ENCODE measurements around the gene POFUT1.
"Not testable (repeated sequence)": the region's sequence is repeated elsewhere in the genome, so short reads cannot be mapped to it uniquely, and the experiment has no call there.

The POFUT1 gene

DNA sequence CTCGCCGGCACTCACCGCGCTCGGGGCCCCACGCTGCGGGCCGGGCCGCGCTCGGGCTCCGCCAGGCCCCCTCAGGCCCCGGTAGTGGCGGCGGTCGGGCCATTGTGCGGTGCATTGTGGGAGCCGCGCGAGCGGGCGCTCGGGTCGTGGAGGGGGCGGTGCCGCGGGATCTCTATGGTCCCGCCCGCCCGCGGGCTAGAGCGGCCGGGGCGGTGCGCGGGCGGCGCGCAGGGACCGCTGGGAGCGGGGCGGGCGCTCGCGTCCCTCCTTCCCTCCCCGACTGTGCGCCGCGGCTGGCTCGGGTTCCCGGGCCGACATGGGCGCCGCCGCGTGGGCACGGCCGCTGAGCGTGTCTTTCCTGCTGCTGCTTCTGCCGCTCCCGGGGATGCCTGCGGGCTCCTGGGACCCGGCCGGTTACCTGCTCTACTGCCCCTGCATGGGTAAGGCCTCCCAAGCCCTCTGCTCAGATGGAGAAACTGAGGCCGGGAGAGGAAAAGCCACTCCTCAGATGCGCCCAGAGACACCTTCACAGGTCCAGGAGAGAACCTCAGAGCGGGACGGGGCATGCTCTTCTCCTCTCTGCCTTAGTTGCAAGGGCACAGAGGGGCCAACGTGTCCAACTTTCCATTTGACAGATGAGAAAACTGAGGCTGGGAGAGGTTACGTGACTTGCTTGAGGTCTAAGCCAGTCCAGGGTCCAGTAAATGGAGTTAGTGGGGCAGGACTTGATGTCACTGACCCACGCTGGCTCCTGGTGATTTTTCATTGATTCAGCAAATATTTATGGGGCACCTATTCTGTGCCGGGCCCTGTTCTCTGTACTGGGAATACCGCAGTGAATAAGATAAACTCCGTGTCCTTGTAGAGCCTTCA lies at the start of gene POFUT1, which contains the start of gene PLAGL2:
POFUT1 (plus strand) TSS at position 255 of the 873 bp plus-strand sequence; CDS start at position 317, 62 bp downstream.
PLAGL2 (minus strand) TSS at position 118 of the 873 bp plus-strand sequence. CDS start 5,565 bp downstream, outside the sequence.
- peak; percentile 25 to 92 (median 77) for DNase-seq

DNA sequence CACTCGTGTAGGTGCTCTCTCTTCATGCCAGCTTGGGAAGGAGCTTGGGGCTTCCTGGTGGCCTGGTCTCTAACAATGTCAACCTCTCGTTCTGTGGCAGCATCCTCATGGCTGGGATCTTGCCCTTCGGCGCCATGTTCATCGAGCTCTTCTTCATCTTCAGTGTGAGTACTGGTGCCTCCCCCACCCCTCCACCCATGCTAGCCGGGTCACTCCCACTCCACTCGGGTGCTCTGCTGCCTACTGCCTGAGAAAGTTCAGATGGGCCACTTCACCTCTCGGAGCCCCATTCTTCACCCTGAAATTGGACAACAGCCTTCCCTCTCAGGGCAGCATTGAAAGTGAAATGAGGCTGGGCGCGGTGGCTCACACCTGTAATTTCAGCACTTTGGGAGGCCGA lies 49.3 kb upstream of the POFUT1 start:
- DNase-seq, result no peak

DNA sequence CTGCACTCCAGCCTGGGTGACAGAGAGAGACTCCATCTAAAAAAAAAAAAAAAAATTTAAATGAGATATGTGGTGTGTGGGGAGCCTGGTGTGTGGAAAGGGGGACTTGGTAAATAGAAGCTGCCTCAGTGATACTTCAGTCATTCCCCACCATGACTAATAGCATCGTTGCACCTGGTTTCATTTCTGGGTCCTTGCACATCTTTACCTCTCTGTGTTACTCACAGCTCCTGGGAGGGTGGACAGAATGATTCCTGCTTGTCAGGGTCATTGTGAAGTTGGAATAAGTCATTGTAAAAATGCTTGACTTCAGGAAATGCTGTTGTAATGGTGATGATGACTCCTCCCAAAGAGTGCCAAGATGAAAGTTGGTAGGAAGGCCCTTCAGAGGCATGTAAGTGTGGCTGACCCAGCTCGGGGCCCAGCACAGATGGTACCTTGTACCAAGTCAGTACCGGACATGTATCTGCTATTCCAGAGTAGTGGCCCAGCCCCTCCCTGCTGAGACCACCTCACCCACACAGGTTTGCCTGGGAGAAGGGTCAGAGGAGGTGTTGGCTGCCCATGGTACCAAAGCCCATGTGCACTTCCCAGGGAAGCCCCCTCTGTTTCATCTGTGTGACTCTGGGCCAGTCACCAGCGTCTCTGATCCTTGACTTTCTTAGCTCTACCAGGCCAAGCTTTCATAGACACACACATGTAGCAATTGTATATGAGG lies 48.6 kb upstream of the POFUT1 start:
- DNase-seq, result no peak

DNA sequence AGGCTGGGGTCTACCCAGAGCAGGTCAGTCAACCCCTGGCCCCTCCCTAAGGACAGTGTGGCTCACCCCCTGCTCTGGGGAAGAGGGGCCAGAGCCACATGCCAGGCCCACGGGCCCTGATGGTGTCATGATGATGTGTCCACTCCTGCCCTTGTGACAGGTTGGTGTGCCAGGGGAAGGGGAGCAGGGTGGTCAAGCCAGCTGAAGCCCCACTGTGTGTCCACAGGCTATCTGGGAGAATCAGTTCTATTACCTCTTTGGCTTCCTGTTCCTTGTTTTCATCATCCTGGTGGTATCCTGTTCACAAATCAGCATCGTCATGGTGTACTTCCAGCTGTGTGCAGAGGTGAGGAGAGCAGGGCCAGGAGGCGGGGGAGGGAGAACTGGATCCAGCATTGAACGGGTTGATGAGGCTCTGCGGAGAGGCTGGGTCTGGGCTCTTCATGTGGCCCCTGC lies 47.9 kb upstream of the POFUT1 start:
- no peak for DNase-seq

DNA sequence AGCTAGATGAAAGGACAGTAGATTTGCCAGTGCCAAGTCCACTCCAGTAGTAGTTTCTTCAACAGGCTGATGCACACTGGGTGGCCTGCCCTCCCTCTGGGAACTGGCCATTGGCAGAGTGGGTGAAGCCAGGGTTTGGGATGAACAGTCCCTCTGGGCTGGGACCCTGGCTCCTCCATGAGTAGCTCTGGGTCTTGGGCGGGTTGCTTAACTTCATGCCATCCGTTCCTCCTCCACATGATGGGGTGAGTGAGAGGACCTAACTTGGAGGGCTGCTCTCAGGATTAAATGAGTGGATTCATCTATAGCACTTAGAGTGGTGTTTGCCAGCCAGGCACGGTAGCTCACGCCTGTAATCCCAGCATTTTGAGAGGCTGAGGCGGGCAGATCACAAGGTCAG lies 47.3 kb upstream of the POFUT1 start:
- DNase-seq, result no peak

DNA sequence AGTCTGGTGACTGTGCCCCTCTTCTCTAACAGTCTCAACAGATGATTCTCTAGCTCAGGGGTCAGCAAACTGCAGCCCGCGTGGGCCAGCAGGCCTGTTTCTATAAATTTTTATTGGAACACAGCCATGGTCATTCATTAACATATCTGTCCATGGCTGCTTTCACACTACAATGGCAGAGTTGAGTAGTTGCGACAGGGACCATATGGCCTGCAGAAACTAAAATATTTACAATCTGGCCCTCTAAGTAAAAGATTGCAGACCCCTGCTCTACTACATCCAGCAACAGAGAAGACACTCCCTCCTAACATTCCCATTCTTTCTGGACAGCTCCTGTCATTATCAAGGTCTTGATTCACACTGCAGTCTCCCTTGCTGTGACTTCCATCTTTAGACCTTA lies 45.3 kb upstream of the POFUT1 start:
- no peak for DNase-seq

DNA sequence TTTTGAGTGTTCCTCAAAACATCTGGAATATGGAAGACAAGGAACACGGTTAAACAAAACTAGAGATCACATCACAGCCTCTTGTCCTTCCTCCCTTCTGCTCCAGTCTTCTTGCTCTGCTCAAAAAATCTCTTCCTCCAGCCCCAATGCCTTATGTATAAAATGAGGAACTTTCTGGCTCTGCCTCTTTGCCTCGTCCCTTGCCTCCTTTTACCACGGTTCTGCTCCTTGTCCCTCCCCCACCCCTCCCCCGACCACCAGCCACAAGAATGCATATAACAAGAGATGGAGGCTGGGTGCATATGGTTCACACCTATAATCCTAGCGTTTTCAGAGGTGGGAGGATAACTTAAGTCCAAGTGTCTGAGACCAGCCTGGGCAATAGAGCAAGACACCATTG lies 43.7 kb upstream of the POFUT1 start:
- no peak for DNase-seq

DNA sequence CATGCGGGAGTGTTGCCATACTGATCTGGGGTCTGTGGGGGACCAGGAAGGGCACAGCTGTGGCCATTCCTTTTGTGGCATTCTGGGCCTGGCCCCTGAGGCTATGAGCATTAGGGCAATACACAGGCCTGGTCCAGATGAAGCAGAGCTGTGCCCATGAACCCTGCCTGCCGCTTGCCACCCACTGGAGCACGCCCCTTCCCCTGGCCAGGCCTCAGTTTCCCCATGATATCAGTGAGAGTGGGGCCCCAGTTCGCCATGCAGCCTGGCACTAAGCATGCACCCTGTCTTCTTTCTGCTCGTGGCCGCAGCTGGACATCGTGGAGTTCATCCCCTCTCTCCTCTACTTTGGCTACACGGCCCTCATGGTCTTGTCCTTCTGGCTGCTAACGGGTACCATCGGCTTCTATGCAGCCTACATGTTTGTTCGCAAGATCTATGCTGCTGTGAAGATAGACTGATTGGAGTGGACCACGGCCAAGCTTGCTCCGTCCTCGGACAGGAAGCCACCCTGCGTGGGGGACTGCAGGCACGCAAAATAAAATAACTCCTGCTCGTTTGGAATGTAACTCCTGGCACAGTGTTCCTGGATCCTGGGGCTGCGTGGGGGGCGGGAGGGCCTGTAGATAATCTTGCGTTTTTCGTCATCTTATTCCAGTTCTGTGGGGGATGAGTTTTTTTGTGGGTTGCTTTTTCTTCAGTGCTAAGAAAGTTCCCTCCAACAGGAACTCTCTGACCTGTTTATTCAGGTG lies 42.5 kb upstream of the POFUT1 start:
- DNase-seq, result no peak

DNA sequence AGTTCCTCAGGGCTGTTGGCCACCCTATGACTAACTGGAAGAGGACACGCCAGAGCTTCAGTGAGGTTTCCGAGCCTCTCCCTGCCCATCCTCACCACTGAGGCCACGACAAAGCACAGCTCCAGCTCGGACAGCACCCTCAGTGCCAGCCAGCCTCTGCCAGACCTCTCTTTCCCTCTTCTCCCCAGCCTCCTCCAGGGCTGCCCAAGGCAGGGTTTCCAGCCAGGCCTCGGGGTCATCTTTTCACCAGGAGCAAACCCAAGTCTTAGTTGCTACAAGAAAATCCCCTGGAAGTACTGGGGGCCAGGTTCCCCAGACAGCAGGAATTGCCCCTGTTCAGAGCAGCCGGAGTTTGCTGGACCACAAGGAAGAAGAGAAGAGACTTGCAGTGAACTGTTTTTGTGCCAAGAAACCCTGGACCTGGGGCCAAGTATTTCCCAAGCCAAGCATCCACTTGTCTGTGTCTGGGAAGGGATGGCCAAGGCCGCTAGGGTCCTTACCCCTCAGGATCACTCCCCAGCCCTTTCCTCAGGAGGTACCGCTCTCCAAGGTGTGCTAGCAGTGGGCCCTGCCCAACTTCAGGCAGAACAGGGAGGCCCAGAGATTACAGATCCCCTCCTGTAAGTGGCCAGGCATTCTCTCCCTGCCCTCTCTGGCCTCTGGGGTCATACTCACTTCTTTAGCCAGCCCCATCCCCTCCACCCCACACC lies 41.7 kb upstream of the POFUT1 start:
- no peak for DNase-seq

DNA sequence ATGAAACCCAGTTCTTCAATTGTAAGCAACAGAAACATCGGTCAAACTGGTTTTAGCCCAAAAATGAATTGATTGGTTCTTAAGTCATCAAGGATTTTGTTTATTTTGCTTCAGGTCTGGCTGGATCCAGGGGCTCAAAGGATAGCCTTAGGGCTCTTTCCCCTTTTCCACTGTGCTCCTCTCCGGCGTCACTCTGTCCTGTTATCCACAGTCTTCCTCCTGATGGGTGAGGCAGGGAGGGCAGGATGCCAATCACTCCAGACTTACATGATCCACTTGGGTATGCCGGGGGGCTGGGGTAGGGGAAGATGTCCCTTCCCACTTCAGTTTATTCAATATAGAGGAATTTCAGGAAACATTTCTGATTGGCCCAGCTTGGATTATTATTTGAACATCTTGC lies 40.1 kb upstream of the POFUT1 start:
- DNase-seq, result no peak

DNA sequence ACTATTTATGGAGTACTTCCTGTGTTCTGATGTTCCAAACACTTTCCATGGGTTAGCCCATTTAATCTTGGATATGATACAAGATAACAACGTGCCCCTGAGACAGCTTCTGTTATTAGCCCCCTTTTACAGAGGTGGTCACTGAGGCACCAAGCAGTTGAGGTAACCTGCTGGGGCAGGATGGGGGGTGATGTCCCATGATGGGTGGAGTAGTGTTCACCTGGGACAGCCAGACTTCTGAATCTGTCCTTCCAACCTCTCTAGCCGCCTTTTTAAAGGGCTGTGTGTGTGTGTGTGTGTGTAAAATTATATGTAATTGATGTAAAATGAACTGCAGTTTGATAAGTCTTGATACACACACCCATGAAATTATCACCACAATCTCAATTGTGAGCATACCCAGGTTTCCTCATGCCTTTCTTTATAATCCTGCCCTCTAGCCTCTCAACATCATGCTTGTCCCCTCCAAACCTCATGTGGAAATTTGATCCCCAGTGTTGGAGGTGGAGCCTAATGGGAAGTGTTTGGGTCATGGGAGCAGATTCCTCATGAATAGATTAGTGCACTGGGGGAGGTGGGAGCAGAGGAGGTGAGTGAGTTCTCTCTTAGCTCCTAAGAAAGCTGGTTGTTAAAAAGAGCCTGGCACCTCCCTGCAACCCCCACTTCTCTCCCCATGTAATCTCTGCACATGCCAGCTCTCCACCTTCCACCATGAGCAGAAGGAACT lies 39.3 kb upstream of the POFUT1 start:
- DNase-seq, result no peak

DNA sequence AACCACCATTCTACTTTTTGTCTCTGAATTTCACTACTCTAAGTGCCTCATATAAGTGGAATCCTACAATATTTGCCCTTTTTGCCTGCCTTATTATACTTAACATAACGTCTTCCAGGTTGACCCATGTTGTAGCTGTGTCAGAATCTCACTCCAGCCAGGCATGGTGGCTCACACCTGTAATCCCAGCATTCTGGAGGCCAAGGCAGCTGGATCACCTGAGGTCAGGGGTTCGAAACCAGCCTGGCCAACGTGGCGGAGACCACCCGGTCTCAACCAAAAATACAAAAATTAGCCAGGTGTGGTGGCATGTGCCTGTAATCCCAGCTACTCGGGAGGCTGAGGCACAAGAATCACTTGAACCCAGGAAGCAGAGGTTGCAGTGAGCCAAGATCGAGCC lies 30.0 kb upstream of the POFUT1 start:
- DNase-seq, result not testable (repeated sequence)

DNA sequence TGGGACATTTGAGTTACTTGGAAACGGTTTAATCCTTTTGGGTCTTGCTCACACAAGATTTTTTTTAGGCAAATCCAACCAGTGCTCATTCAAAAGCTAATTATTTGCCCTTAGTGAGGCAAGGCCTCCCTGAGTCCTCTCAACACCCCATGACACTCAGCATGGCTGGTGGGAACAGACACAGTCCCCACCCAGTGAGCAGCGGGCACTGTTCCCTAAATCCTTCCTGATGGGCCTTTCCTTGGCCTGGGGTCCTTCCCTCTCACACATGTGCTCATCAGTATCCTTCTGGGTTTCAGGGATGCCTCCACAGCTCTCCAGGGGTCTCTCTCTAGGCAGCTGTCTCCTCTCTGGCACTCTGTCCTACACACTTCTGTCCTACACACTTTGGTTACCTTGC lies 28.2 kb upstream of the POFUT1 start:
- no peak for DNase-seq

DNA sequence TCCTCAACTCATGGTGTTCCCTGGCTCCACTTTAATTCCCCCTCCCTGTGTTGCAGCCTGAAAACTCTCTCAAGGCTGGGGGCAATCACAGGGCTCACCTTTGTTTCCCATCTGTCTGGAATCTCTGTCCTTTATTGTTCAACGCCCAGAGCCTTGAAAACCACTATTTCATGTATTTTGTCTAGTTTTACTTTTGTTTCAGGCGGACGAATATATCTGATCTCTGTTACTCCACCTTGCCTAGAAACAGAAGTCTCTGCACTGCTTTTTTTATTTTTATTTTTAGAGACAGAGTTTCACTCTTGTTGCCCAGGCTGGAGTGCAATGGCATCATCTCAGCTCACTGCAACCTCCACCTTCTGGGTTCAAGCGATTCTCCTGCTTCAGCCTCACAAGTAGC lies 27.7 kb upstream of the POFUT1 start:
- no peak for DNase-seq

DNA sequence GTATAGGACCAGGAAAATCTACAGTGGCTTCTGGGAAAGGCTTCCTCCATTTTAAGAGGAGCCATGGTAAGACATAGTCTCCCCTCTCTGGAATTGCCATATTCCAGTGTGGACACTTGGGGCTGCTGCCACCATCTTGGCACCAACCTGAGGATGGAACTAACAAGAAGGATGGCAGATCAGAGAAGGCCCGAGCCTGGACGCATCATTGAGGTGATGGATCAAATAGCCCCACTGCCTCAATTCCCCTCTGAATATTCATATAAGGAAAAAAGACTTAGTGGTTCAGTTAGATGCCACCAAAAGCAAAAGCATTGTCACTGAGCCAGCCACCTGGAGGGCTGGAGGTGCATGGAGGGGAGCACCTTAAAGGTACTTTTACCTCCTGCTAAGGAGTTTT lies 26.1 kb upstream of the POFUT1 start:
- no peak for DNase-seq

DNA sequence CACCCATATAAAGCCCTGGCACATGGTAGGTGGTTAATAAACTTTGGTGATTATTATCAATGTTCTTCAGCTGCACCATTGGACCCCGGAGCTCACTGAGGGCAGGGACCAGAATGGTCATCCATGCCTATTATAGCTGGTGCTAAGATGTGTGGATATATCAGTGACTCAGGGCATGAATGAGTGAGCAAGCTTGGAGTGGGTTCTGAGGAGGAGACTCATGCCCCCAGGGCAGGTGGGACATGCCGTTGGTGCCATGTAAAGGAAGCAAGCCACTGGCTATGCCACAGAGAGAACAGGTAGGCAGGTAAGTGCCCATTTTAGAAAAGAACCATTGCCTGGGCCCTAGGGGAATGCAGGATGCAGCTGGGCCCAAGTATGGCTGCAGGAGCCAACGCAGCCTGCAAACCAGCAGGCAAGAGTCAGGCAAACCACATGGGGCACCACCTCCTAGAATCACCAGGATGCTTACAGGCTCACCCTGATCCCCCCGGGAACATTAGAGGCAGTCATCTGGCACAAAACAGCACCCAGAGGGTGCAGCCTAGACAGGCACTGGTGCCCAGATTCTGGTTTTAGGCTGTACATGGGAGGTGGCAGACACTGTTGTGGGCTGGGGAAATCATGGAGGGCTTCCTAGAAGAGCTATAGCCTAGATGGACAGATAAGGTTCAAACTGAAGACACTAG lies 23.6 kb upstream of the POFUT1 start:
- DNase-seq, result no peak

DNA sequence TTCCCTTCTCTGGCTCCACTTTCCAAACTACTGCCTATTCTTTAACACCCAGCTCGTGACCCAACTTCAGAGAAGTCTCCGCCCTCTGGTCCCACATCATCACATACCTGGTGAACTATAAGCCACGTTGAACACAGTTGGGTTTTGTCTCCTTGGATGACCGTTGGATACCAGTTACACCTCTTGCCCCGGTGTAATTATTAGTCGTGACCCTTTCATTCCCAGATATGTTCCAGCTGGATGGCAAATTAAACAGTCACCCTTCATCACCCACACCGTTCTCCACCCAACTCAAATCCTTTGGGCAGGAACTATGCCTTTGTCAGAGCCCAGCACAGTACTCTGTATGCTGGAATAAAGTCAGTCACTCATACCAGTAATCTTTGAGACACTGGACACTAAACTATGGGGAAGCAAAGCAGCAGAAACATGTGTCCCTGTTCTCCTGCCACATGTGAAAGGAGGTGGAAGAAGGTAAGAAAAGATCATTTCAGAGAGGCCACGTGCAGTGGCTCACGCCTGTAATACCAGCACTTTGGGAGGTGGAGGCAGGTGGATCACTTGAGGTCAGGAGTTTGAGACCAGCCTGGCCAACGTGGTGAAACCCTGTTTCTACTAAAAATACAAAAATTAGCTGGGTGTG lies 22.6 kb upstream of the POFUT1 start:
- no peak for DNase-seq

DNA sequence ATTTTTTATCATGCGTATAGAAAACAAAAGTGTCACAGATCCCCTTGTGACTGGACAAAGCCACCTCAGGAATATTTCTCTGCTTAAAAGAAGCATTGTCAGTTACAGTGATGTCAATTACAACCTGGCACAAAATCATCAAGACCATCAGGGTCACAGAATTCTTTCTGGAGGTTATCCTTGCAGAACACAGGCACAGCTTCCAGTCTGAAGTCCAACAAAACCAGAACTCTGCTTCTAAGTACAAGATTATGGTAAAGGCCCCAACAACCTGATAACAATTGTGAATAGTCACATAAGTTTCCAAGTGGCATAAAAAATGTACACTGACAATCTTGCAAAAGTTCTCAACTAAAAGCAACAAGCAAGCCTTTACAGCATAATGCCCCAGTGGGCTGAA lies 21.2 kb upstream of the POFUT1 start:
- DNase-seq, result no peak

DNA sequence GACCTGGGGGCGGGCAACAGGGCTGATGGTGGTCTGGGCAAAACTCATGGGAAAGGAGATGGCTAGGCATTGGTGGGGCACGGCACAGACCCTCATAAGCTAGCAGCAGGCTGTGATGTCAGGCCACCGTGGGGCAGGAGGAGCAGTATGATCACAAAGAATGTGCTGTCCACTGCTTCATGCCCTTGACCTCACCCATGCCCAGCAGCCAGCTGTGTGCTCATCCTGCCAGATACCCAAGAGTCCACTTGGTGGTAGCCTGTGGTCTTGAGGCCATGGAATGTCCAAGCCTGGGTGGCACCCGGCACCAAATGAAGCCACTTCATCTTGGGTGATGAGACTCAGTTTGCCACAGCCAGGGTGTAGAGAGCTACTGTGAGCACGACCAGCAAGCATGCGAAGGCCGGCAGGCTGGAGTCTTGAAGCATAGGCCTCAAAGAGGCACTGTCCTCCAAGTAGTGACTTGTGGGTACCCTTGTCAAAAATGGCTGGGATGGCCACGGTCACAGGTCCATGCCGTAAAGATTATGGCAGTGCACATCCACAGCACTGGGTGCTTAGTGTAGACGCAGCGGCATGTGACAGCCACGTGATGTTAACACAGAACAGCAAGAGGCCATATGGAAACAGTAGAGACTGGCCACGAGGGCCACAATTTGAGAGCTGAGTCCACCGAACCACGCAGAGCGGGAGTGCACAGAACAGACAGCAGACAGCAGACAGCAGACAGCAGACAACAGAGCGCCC lies 19.1 kb upstream of the POFUT1 start:
- no peak for DNase-seq
